Measurements from ENCODE around the gene MAFG.
"Not testable (repeated sequence)": the region's sequence is repeated elsewhere in the genome, so short reads cannot be mapped to it uniquely, and the experiment has no call there.

Gene MAFG

DNA sequence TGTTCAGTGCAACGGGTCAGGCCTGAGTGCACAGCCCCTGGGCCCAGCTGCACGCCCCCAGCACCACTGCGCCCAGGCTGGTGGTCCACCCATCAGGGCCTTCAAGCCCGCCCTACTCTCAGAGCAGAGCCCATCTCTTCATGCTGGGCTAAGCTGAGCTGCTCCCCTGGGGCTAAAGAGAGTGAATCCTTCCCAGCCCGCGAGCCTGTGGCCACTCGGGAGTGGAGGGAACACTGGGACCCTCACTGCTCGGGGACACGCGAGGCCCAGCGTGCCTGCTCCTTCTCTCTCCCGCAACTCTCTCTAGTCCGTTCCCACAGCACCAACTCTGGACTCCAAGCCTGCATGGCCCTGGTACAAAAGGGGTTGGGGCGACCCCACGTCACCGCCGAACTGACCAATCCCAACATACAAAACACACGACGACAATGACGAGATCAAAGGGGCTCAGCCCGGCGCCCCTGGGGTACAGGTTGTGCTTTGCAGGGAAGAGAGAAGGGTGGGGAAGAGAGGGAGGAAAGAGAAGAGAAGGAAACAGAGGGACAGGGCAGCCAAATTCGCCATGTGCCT, 5.5 kb downstream of the MAFG start:
- DNase-seq = no peak

DNA sequence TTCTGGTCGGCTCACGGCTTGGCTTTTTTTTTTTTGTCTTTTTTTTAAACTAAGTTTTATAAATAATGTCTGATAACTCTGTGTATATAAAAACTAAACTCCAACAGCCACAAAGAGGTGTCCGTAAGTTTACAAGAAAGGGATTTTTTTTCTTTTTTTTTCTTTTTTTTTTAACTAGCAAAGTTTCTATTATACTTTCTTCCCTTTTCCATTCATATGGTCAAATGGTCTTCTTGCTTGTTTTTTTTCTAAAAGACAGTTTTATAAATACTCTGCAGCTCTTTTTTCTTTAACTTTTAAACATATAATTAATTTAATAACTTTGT, 6.0 kb downstream of the MAFG start:
- DNase-seq = no peak

DNA sequence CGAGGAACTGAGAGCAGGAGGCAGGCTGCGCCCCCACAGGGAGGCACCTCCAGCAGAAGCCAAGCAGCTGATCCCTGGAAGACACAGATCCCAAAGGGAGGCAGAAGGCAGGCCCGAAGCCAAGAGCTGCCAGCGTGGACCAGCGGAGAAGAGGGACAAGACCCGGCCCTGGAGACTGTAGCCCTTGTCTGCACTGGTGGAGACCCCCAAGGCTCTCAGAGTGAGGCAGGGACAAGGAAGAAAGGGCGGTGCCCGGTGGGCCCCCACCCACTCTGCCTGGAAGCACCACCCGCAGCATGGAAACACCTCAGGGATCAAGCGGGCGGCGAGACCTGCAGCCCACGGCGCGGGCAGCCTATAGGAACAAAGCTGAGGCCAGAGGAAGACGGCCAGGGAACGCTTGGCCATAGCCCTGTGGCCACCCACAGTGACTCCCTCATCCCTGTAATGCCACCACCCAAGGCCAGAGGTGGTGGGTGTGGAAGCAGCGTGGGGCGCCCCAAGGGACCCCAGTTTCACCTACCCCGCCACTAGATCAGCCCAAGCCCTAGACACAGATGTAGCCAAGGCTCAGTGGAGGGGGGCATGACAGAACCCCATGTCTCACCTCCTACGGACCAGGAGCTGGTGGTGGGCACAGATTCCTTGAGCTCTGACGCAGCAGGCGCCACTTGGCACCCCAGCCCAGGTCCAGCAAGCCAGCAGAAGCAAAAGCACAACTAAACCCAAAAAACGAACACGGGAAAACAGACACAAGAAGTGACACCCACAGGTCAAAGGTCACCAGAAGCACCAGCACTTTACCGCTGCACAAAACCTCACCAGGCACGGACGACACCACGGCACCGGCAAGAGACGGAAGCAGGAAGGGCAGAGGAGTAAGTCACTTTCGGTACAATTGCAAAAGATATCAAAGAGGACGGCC, 6.7 kb downstream of the MAFG start:
- DNase-seq = no peak

DNA sequence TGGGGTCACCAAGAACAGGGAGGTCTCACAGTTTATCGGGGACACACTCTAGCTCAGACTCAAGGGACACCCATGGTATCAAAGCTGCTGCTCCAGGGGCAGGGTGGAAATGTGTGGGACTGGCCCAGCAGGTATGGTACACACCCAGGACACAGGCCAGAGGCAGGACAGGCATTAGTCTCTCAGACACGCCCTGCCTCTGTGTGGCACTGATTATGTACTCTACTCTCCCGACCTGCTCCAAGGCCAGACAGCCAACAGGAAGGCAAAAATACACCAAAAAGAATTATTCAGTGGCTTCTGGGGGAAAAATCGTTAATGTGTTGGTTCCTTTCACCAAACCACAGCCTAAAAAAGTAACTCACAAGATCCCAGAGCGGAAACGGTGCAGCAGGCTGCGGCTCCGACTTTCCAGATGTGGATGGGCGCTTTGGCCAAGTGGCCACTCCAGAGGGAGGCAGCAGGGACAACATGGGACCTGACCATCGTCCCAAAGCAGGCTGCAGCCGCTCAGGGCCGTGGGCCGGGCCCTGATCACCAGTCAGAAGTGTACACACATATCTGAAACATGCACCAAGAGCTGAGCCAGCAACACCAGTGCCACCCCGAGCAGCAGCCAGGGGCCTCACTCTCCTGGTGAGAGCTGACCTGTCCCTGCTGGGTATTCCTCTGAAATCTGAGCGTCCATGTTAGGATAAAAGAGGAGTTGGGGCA, 8.5 kb downstream of the MAFG start:
- DNase-seq = peak; percentile 20

DNA sequence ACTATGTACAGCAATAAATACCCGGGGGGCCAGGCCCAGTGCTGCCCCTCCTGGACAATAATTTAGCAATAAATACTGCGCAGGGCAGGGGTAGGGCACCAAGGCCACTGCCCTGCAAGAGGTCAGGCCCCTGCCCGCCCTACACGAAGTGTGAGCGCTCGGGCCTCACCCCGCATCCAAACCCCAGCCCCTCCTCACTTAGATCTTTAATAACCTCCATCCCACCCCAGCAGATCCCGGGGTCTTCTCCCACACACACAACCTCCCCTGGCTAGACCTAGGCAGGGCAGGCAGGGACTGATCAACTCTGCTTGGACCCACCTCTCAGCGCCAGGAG, 9.2 kb downstream of the MAFG start:
- not testable (repeated sequence) for DNase-seq

DNA sequence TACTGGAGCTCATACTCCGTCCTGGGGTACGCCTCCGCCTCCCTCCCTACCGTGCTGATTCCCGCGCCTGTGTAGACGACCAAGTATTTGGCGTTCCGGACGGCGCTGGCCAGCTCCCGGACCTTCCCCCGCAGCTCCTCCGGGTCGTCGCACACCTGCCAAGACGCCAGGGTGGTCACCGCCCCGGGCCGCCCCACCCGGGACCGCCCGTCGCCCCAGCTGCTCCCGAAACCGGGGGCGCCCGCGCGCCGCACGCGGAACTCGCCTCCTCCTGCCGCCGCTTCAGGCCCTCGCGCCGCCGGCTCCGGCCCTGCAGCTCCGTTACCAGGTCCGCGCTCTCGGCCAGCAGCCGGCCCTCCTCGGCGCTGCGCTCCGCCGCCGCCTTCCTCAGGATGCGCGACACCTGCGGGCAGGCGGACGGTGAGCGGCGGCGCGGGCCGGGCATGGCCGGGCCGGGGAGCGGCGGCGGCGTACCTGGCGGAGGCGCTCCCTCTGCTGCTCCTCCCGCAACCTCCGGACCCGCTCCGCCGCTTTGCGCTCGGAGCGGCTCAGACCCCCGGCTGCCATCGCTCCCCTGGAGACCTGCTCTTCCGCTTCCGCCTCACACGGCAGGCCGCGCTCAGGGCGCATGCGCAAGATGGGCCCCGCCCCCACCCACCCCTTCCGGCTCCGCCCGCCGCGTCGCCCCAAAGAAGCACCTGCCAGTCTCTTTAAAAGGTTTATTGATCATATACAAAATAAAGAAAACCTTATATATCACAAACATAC, 9.8 kb downstream of the MAFG start, which contains the start of gene SIRT7:
SIRT7 (minus strand) TSS at position 612 of the 768 bp plus-strand sequence; CDS start at position 567, 45 bp downstream.
- DNase-seq = peak; percentile 68

DNA sequence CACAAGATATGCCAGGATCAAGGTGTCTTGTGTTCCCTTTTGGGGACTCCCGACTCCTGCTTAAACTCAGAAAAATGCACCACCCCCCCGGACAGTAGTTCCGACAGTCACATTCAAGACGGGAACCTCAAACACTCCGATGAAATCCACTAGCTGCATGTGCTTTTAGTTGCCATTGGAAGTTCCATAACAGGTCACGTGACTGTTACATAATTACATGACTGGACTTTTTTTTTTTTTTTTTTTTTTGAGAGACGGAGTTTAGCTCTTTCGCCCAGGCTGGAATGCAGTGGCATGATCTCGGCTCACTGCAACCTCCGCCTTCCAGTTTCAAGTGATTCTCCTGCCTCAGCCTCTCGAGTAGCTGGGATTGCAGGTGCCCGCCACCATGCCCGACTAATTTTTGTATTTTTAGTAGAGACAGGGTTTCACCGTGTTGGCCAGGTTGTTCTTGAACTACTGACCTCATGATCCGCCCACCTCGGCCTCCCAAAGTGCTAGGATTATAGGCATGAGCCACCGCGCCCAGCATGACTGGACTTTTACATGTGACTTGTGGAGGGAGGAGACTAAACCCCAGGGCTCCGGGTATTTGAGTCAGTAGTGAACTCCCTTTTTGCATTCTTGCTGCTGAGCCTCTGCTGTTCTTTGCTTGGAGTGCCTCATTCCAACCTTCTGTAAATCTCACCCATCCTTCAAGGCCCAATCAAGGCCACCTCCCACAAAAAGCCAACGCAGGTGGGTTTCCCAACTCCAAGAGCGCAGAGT, 11.1 kb downstream of the MAFG start:
- DNase-seq = no peak

DNA sequence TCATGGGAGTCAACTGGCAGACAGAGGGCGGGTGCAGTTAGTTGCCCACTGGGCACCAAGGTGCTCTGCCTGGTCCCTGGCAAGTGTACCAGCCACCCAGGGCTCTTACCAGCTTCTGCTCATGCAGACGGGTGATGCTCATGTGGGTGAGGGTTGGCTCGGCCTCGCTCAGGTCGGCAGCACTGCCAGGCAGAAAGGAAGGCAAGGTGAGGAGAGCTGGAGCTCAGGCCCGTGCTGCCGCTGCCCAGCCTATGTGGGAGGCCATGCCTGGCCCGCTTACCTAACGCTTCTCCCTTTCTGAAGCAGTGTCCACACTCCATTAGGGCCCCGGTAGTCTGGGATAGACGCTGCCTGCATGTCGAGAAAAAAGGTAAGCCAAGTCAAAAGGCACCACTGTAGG, 12.2 kb downstream of the MAFG start:
- DNase-seq = no peak

DNA sequence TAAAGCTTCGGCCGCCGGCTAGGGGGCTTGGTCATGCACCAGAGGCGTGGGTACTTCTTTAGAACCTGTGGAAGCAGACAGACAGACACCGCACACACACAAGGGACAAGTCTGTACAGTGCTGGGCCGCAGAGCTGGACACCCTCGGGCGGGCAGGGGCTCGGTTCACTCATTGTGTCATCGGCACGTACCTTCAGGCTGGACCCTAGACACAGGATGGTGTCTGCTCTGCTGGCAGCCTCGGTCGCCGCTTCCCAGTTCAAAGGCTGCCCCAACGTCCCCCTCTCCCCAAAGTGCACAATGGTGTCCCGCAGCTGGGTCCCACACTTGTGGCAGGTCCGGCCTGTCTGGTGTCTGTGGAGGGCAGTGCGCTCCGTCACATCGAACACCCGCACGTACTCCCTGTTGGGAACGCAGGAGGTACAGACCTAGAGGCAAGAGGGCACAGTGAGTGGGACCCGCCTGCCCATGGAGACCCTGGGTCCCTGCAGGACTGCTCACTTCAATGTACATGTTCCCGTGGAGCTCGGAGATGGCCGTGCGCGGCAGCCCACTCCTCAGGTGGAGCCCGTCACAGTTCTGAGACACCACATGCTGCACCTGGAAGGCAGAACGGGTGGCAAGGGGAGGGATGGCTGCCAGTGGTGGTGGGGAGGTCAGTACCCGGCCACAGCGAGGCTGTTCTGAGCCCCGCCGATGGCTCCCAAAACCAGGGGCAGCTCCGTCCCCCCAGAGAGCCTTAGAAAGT, 13.3 kb downstream of the MAFG start:
- DNase-seq = no peak

DNA sequence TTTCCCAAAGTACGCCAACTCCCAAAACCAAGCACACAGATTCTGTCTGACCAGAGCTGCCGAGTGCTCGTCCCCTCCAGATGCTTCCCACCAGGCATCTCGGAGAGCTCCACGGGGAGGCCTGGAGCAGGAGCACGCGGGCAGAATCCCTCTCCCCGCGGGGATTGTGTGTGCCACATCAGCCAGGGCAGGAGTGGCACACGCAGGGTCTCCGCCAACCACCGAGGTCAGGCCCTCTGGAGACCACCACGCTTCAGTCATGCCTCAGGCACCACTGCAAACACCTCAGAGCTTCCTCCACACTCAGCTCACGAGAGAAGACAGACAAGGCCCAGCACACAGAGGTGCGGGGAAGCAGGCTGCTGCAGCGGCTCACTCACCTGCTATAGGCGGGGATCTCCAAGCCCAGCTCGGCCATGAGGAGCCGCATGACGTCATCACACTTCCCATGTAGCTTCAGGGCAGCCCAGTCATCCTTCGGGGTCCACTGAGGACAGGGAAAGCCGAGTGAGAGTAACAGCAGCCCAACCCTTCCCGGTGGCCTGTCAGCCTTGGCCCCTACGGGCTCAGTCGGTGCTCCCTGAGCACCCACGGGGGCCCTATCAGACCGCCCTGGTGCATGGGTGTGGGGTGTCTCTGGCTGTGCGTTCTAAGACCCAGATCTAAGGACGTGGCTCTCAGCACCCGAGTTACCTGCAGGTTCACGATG, 14.0 kb downstream of the MAFG start:
- no peak for DNase-seq

DNA sequence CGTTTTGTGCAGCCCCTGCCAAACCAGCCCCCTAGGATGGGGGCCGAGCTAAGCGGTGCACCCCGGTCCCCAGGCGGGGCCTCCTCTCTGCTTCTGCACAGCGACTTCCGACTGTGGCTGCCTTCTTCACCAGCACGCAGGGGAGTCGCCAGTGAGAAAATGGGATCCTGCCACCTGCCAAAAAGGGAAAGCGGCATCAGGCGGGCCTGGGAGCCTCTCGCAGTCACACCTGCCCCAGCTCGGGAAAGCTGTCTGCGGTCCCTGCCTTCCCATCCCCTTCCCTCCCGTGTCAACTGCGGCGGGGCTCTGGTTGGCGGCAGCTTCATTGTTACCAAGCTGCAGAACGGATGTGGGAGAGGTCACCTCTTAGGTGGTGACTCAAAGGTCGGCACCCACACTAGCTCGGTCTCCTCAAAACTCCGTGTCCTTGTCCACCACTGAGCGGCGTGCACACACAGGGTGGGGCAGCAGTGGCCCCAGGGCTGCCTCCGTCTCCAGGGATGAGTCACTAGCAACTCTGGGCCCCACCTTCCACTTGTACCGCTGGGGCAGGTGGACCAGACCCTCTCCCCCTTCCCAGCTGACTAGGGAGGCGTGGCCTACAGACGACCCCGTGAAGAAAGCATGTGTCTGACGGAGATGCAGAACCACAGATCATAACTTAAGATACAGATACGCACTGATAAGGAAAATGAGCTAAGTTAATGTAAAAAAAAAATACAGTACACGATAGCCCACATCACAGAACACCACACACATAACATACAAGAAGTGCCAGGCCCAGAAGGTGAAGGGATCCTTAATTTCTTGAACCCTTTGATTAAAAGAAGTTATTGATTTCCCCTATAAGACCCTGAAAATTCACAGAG, 14.9 kb downstream of the MAFG start:
- DNase-seq = no peak

DNA sequence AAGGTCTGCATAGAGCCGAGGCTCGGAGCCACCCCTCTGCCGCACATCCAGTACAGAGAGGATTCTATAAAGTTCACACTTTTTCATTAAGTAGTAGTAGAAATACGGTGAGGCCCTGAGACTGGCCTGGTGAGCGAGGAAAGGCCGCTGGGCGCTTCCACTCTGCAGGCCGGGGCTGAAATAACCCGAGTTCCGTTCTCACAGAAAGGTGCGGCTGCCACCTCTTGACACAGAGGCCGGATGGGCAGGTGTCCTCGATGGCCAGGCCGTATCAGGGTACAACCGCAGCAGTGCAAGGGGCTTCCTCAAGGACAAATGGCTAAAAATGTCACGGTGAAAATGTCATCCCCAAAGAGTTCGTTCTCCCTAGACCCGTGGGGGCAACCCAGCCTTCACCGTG, 15.6 kb downstream of the MAFG start:
- no peak for DNase-seq

DNA sequence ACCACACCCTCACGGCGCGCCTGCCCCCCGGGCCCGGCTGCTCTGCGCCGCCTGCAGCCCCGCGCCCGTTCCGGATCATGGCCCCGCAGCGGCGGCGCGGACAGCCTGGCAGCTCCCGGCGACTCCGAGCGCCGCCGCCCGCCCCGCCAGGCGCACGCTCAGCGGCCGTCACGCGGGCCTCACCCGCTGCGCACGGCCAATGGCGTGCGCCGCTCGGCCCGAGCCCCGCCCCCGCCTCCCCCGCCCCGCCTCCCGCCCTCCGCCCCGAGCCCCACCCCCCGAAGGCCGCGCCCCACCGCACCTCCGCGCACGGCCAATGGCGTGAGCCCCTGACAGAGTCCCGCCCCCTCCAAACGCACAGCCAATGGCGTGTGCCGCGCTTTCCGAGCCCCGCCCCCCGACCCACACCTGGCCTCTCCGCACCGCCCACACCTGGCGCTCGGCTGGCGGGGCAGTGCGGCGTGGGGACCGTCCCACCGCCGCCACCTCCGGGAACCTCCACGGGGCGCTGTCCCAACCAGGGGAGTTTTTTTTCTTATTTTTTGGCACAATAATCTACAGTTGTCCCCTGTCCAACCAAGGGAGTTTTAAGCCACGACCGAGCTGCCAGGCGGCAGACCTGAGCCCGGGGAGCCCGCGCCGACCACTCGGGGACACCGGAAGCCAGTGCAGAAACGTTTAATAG, 16.1 kb downstream of the MAFG start, which contains the start of gene PCYT2:
PCYT2 (minus strand) TSS at position 123 of the 685 bp plus-strand sequence; CDS start at position 79, 44 bp downstream.
- peak; percentile 72 for DNase-seq

DNA sequence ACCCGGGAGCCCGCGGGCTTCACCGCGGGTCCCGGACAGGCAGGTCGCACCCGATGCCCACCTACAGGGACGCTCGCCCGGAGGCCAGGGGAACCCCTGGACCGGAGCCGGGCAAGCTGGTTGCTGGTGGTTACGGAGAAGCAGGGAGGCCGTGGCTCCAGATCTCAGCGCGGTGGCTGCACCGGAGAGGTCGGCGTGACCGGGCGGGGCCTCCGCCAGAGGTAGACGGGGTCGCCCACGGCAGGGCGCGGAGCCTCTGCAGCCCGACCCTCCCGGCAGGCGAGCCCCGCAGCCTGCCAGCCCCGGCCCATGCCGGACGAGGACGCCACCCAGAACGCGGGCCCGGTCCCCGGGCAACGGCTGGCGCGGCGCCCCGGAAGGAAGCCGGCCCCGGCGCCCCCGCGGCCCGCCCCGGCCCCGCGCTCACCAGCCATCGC, 16.7 kb downstream of the MAFG start:
- DNase-seq = no peak

DNA sequence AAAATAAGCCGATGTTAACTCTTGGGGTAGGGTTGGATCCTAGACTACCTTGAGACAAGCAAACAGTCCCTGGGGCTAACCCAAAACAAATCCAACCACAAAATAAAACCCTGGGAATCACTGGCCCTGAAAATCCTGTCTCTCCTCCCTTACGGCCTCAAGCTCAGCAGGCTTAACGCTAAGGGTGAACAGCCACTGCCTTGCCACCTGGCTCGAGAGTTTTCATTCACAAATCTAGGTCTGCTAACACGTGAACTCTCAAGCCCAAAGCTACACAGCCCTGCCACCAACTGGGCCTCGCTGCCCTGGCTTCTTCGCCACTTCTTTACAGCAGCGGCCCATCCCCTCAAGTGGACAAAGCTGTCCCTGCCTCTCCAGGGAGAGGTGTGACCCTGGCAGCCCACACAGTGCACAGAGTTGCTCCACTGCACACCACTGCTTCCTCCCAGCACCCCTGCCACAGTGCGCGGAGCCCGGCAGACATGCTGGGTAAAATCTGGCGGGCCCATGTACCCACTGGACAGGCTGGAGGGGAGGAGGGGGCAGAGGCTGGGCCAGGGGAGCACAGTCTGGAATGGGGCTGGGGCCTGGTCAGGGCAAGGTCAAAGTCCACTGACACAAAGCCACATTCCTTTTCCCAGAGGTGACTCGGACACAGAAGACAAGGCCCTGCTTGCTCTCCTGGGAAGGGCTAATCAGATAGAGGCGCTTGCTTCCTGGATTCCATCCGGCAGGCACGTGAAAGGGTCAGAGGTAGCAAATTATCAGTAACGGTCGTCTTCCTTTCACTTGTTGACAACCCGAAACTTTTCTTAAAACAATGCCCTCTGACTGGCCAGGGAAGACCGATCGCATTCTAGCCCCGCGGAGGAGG, 17.3 kb downstream of the MAFG start:
- no peak for DNase-seq

DNA sequence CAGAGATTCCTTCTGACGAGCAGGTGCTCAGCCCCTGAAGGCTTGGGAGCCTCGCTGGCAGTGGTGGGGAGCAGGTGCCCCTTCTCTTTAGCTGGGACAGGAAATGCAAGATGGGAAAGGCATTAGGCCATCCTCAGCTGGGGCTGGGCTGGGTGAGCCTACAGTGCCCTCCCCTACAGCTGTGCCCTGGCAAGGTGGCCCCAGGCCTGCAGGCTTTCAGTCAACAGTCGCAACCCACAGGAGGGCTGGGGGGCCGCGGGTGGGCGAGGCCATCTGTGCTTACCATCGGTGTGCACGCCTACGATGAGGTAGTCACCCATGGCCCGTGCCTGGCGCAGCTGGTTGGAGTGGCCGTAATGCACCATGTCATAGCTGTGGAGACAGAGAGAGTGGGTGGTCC, 18.3 kb downstream of the MAFG start:
- DNase-seq = no peak

DNA sequence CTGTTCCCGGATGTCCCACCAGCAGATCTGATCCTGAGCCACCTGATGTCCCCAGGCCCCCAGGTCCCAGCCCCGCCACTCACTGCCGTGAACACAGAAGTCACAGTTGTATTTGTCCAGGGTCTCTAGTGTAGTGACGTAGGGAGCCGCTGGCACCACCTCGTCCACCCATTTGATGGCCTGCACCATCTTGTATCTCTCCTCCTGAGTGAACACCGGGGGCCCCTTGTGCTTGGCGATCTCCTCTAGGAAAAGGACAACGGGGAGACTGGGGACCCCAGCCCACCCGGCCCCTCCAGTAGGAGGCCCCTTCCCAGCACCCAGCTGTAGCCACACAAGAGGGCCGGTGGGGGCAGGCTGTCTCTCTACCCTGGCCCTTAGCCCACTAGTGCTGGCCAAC, 18.7 kb downstream of the MAFG start:
- DNase-seq = no peak
